OCI-LY1 (cell line): Measurements from ENCODE around the gene PACSIN2.

Source experiments
- EZH2 ChIP-seq: fragments of 200-600 bp; sonication (generic), shearing (Covaris generic); IDR thresholded peaks from 2 replicates; pipeline ENCODE4 v1.8.0; 2017; ENCODE audit warnings: borderline replicate concordance, mixed run types, mild to moderate bottlenecking, antibody characterized with exemption, low read length, moderate library complexity, mixed read lengths
- TF ChIP-seq, protein P1 (sequence below): fragments of 200-600 bp; sonication (generic), shearing (Covaris generic); IDR thresholded peaks from 2 replicates; pipeline ENCODE4 v1.5.1; 2017; ENCODE audit warnings: mild to moderate bottlenecking, antibody characterized with exemption, low read length, moderate library complexity, mixed read lengths

DNA sequence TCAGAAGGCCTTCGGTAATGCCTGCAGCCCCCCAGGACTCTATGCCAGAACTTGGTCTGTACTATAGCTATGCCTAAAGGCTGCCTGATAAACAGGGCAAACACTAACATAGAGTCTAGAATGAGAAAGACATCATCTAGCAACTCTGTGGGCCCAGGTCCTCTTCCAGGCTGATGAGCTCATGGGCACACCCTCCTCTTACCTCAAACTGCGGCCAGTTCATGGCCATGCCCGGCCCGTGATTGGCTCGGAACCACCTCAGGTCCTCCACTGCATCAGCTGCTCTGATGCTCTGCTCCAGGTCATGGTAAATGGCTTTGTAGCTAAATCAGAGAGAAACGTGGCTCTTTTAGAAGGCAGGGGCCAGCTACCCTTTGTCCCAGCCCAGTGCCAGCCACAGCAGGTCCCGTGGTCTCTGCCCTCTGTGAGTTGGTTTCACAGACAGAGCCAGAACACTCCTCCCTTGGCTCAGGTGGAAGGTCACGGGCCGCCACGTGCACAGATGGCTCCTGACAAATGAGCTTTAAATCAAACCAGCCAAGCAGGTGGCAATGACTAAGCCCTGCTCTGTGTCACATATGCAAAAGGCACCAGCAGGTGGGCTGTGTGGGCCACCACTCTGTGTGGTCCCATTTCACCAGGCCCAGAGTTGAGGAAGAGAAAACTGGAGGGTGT is 132.8 kb downstream of the PACSIN2 start:
- TF ChIP-seq, protein P1, sequence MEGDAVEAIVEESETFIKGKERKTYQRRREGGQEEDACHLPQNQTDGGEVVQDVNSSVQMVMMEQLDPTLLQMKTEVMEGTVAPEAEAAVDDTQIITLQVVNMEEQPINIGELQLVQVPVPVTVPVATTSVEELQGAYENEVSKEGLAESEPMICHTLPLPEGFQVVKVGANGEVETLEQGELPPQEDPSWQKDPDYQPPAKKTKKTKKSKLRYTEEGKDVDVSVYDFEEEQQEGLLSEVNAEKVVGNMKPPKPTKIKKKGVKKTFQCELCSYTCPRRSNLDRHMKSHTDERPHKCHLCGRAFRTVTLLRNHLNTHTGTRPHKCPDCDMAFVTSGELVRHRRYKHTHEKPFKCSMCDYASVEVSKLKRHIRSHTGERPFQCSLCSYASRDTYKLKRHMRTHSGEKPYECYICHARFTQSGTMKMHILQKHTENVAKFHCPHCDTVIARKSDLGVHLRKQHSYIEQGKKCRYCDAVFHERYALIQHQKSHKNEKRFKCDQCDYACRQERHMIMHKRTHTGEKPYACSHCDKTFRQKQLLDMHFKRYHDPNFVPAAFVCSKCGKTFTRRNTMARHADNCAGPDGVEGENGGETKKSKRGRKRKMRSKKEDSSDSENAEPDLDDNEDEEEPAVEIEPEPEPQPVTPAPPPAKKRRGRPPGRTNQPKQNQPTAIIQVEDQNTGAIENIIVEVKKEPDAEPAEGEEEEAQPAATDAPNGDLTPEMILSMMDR, result no peak
- TF ChIP-seq EZH2, result no peak
